H1 (cell line): ENCODE measurements around the gene RUFY3. TPM values are rescaled to one million over a fixed set of nuclear protein-coding genes. Genes with fewer than 3 reads are reported as not detected.

Source experiments
- CBX5 ChIP-seq: fragments of 300-800, 300-1000 bp; sonication (generic); IDR thresholded peaks from 2 replicates; pipeline ENCODE4 v1.7.1; 2016; ENCODE audit warnings: antibody characterized with exemption, low read length, low read depth
- CHD1 ChIP-seq: IDR thresholded peaks from 2 replicates; pipeline ENCODE4 v1.6.1; 2012; ENCODE audit warnings: low read depth, low read length, improper control_type of control experiment
- EP300 ChIP-seq, 2 experiments: IDR thresholded peaks; 1 replicate in 1 of 2; 2 replicates in 1 of 2; pipeline ENCODE4 v1.6.1; 2011 to 2012; ENCODE audit warnings: low read depth in 2 of 2, low read length in 2 of 2, mild to moderate bottlenecking in 2 of 2, borderline replicate concordance in 1 of 2, inconsistent platforms in 1 of 2, moderate library complexity in 1 of 2
- GABPA ChIP-seq: IDR thresholded peaks from 2 replicates; pipeline ENCODE4 v1.6.1; 2011; ENCODE audit warnings: mild to moderate bottlenecking, low read length, moderate library complexity, borderline replicate concordance; ENCODE audit not compliant: insufficient read depth
- HDAC2 ChIP-seq, 2 experiments: fragments of 300-600 bp in 1 of 2; sonication (generic) in 1 of 2; IDR thresholded peaks; 2 replicates each; pipeline ENCODE4 v1.6.1; 2011 to 2012; ENCODE audit warnings: low read depth in 2 of 2, low read length in 2 of 2, mild to moderate bottlenecking in 2 of 2, moderate library complexity in 2 of 2, borderline replicate concordance in 1 of 2, inconsistent platforms in 1 of 2
- JUND ChIP-seq: IDR thresholded peaks from 2 replicates; pipeline ENCODE4 v1.6.1; 2011; ENCODE audit warnings: mild to moderate bottlenecking, improper control_type of control experiment, low read length
- NRF1 ChIP-seq: IDR thresholded peaks from 2 replicates; pipeline ENCODE4 v1.6.1; 2011; ENCODE audit warnings: mild to moderate bottlenecking, low read depth, low read length, improper control_type of control experiment
- PHF8 ChIP-seq: fragments of 200-600 bp; sonication (generic); conservative IDR thresholded peaks from 2 replicates; pipeline ENCODE4 v1.7.1; 2012; ENCODE audit warnings: low read depth, mild to moderate bottlenecking, inconsistent platforms, low read length, moderate library complexity
- RAD21 ChIP-seq, 2 experiments: IDR thresholded peaks in 1 of 2; conservative IDR thresholded peaks in 1 of 2; 2 replicates each; pipeline ENCODE4 v1.6.1; 2011; ENCODE audit warnings: low read depth in 2 of 2, low read length in 2 of 2, improper control_type of control experiment in 1 of 2, inconsistent platforms in 1 of 2, mild to moderate bottlenecking in 1 of 2, moderate library complexity in 1 of 2
- SP4 ChIP-seq: IDR thresholded peaks from 2 replicates; pipeline ENCODE4 v1.6.1; 2012; ENCODE audit warnings: low read length, inconsistent platforms
- TAF7 ChIP-seq: optimal IDR thresholded peaks from 2 replicates; pipeline ENCODE3; 2011; ENCODE audit warnings: low read depth, mild to moderate bottlenecking, inconsistent platforms, low read length, moderate library complexity, borderline replicate concordance
- TBP ChIP-seq: IDR thresholded peaks from 2 replicates; pipeline ENCODE4 v1.6.1; 2011; ENCODE audit warnings: low read depth, low read length, improper control_type of control experiment
- TCF12 ChIP-seq: IDR thresholded peaks from 2 replicates; pipeline ENCODE4 v1.6.1; 2011; ENCODE audit warnings: low read depth, mild to moderate bottlenecking, low read length
- YY1 ChIP-seq: IDR thresholded peaks from 2 replicates; pipeline ENCODE4 v1.6.1; 2011; ENCODE audit warnings: low read depth, mild to moderate bottlenecking, low read length
- polyA plus RNA-seq, 7 experiments: library from polyadenylated mRNA; depleted of rRNA in 3 of 7; stranded (reverse) in 5 of 7; unstranded in 2 of 7; fragments of >200 nt in 5 of 7; fragments of 200-250 nt in 2 of 7; gene quantifications; 1 replicate in 5 of 7; 2 replicates in 1 of 7; 4 replicates in 1 of 7; pipeline versions ENCODE4 v1.2.1 to v1.2.3, GENCODE V29; 2011 to 2013; ENCODE audit warnings: missing spikeins in 2 of 7, mixed read lengths in 2 of 7
- total RNA-seq: library from RNA; stranded (reverse); fragmentation: NEBNext Ultra II Directional; extraction: Animal tissue kit (Norgen Biotek cat#: 25700); gene quantifications from 2 replicates; pipeline ENCODE4 v1.2.1, GENCODE V29; 2021
- TF ChIP-seq, protein P1 (sequence below): IDR thresholded peaks from 2 replicates; pipeline ENCODE4 v1.6.1; 2012; ENCODE audit warnings: inconsistent platforms
- TF ChIP-seq, protein P2 (sequence below), 3 experiments: IDR thresholded peaks; 1 replicate in 2 of 3; 2 replicates in 1 of 3; pipeline versions ENCODE4 v1.5.1 to v1.6.1; 2011; ENCODE audit warnings: low read length in 3 of 3, mild to moderate bottlenecking in 3 of 3, inconsistent platforms in 2 of 3, low read depth in 1 of 3, moderate library complexity in 1 of 3; ENCODE audit not compliant: insufficient read depth in 1 of 3; ENCODE audit errors: control extremely low read depth in 1 of 3

The RUFY3 gene
- total and polyA plus RNA-seq, 2 of the 8 experiments (the other 6 are each of a cell fraction or from before 2014, with no cell fraction given), result 7.8 to 33.1 TPM

DNA sequence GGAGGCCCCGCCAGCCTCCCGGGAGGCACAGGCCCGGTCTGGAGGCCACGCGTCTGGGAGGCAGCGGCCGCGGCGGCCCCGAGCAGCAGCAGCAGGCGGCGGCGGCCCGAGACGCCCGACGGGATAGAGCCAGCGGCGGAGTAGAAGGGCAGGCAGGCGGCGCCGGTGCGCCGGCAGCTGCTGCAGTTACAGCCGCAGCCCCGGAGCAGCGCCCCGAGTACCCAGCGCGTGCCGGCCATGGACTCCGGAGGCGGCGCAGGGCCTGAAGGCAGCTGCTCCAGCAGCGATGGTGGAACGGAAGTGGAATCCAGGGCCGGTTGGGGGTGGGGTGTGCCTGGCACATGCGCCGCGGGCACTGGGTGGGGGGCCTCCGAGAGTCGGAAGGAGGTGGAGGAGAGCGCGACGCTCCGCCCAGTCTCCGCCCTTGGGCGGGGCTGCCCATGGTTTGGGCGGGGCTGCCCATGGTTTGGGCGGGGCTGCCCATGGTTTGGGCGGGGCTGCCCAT lies 117.9 kb downstream of the RUFY3 start, which contains the start of gene GRSF1 (continued):
- no peak for TF ChIP-seq HDAC2 (IDR thresholded peaks at IDR 0.05; ENCODE audit: borderline replicate concordance in 1 of 2, low read depth in 2 of 2, low read length in 2 of 2)
- TF ChIP-seq PHF8, result peak; percentile 89
- no peak for TF ChIP-seq GABPA
- no peak for TF ChIP-seq CBX5
- TF ChIP-seq TCF12, result no peak
- TF ChIP-seq, protein P1, sequence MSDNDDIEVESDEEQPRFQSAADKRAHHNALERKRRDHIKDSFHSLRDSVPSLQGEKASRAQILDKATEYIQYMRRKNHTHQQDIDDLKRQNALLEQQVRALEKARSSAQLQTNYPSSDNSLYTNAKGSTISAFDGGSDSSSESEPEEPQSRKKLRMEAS, result peak; percentile 91
- TF ChIP-seq TAF7, result peak; percentile 73
- 0 out of 2 replicates have a peak, but pooled peaks have one; percentile 43 for TF ChIP-seq SP4
- peak; percentile 61; the same call in 1 of the 2 replicates for TF ChIP-seq YY1
- no peak for TF ChIP-seq CHD1
- TF ChIP-seq, protein P2, sequence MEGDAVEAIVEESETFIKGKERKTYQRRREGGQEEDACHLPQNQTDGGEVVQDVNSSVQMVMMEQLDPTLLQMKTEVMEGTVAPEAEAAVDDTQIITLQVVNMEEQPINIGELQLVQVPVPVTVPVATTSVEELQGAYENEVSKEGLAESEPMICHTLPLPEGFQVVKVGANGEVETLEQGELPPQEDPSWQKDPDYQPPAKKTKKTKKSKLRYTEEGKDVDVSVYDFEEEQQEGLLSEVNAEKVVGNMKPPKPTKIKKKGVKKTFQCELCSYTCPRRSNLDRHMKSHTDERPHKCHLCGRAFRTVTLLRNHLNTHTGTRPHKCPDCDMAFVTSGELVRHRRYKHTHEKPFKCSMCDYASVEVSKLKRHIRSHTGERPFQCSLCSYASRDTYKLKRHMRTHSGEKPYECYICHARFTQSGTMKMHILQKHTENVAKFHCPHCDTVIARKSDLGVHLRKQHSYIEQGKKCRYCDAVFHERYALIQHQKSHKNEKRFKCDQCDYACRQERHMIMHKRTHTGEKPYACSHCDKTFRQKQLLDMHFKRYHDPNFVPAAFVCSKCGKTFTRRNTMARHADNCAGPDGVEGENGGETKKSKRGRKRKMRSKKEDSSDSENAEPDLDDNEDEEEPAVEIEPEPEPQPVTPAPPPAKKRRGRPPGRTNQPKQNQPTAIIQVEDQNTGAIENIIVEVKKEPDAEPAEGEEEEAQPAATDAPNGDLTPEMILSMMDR (IDR thresholded peaks at IDR 0.05; ENCODE audit: control extremely low read depth in 1 of 3, insufficient read depth in 1 of 3, low read depth in 1 of 3, low read length in 3 of 3), result peak in 1 of 3 experiments; percentile 9; a peak in 1 of 4 replicates
- TF ChIP-seq JUND, result no peak
- no peak for TF ChIP-seq EP300 (IDR thresholded peaks at IDR 0.05; ENCODE audit: borderline replicate concordance in 1 of 2, low read depth in 2 of 2, low read length in 2 of 2)
- TF ChIP-seq RAD21 (IDR thresholded peaks at IDR 0.05 in 1 of 2, conservative IDR thresholded peaks at IDR 0.05 in 1 of 2; ENCODE audit: low read depth in 2 of 2, low read length in 2 of 2), result peak; percentile 12 to 21; a peak in 2 of 4 replicates
- peak; percentile 54 for TF ChIP-seq NRF1
- peak; percentile 66 for TF ChIP-seq TBP
